SU-DHL-6 (cell line): ENCODE results near the gene PYGL.

ENCODE experiments used
- CTCF ChIP-seq: fragments of 200-600 bp; sonication (generic); IDR thresholded peaks from one replicate; pipeline ENCODE4 v1.5.1; 2017; ENCODE audit warnings: antibody characterized with exemption, mild to moderate bottlenecking, low read length, moderate library complexity; ENCODE audit not compliant: insufficient read depth, poor library complexity, severe bottlenecking
- EZH2phosphoT487 ChIP-seq: fragments of 200-600 bp; sonication (generic), shearing (Covaris generic); conservative IDR thresholded peaks from 2 replicates; pipeline ENCODE4 v1.6.1; 2018; ENCODE audit warnings: mild to moderate bottlenecking, antibody characterized with exemption, low read length, moderate library complexity, mixed read lengths

- TF ChIP-seq CTCF (no peak), EZH2phosphoT487 (no peak)
Observed at GRCh38 chr14:50985859-50986331, 41.6 kb upstream of the PYGL start.
